PC-9 (cell line): ENCODE results near the gene GATA1.

Experiments used
- CTCF ChIP-seq: fragments of 200-600 bp; sonication (generic); conservative IDR thresholded peaks from 2 replicates; pipeline ENCODE4 v1.6.1; 2017; ENCODE audit warnings: mixed run types, antibody characterized with exemption, mild to moderate bottlenecking, moderate library complexity
- EZH2 ChIP-seq: fragments of 200-600 bp; sonication (generic); IDR thresholded peaks from 2 replicates; pipeline ENCODE4 v1.8.0; 2017; ENCODE audit warnings: antibody characterized with exemption, low read depth

GRCh38 chrX:48823053-48823452 is 36.7 kb downstream of the GATA1 start:
- TF ChIP-seq CTCF, result no peak
- no peak for TF ChIP-seq EZH2
